ENCODE measurements around the gene VAMP2. TPM values are rescaled to one million over a fixed set of nuclear protein-coding genes. Genes with fewer than 3 reads are reported as not detected.

The VAMP2 gene
- total and polyA plus RNA-seq, 4 donors: 33.9 to 76.2 (median 45.8) TPM

DNA sequence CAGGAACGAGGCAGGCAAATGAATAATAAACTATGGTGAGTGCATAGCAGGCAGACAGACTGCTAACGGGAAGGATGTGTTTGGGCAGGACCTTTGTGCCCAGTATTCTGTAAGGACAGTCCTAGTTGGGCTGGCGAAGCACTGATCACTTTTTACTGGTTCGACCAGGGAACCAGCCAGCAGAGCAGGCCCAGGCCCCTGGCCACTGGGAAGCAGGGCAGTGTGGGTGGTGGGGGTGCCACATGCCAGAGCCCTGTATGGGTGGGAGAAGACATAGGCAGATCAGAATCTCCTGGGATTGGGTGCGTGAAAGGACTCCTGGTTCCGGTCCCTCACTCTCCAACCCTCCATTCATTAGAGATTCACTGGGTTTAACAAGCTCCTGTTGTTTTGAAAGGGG is 4.0 kb upstream of the VAMP2 start:
- H3K27ac ChIP-seq (ENCODE audit: low read depth in 1 of 2, low read length in 1 of 2): no peak overlapping the region
- no peaks in the 10 kb centered on the region for H3K9me3 ChIP-seq (ENCODE audit: control insufficient read depth in 4 of 4, insufficient read depth in 3 of 4, low read length in 3 of 4)
- no peak overlapping the region for H3K4me3 ChIP-seq
- H3K36me3 ChIP-seq (ENCODE audit: control insufficient read depth in 4 of 4, insufficient read depth in 4 of 4, low read length in 4 of 4): peaks cover 0 to 8% (median 0%) of the 10 kb centered on the region in 4 donors
- ATAC-seq (ENCODE audit: insufficient read depth, low FRiP score): no peak
- no peak overlapping the region for H3K9ac ChIP-seq (ENCODE audit: insufficient read depth in 1 of 2, low read length in 2 of 2)
- no peak for TF ChIP-seq CTCF (IDR thresholded peaks at IDR 0.05; ENCODE audit: control extremely low read depth, extremely low read depth)
- peaks cover 10 to 27% (median 13%) of the 10 kb centered on the region in 5 donors for H3K4me1 ChIP-seq (ENCODE audit: control insufficient read depth in 5 of 5, insufficient read depth in 5 of 5, low read length in 5 of 5)
- DNase-seq: no peak
- WGBS, 2 donors: 89 to 98% methylated on average over 6 of the region's 6 CpGs
- H3K27me3 ChIP-seq (ENCODE audit: control insufficient read depth in 3 of 3, insufficient read depth in 3 of 3, low read length in 2 of 3): no peaks in the 10 kb centered on the region

- no peak for ATAC-seq (ENCODE audit: insufficient read depth, low FRiP score)
- WGBS, 2 donors: 73 to 83% methylated on average over 6 of the region's 6 CpGs
Measured at GRCh38 chr17:8164815-8165131, 2.0 kb upstream of the VAMP2 start.

GRCh38 chr17:8163978-8164814 is 1.4 kb upstream of the VAMP2 start:
- Histone ChIP-seq H3K27me3 (ENCODE audit: control insufficient read depth in 3 of 3, insufficient read depth in 3 of 3, low read length in 2 of 3) (no peaks in the 10 kb centered on the region), H3K4me1 (ENCODE audit: control insufficient read depth in 5 of 5, insufficient read depth in 5 of 5, low read length in 5 of 5) (peaks cover 10 to 38% (median 21%) of the 10 kb centered on the region in 5 donors), H3K9ac (ENCODE audit: insufficient read depth in 1 of 2, low read length in 2 of 2) (peak overlapping the region; percentile 25 to 39), H3K36me3 (ENCODE audit: control insufficient read depth in 4 of 4, insufficient read depth in 4 of 4, low read length in 4 of 4) (peaks cover 3 to 22% (median 12%) of the 10 kb centered on the region in 4 donors), H3K27ac (ENCODE audit: low read depth in 1 of 2, low read length in 1 of 2) (peak overlapping the region; percentile 91 to 93), H3K4me3 (no peak overlapping the region), H3K9me3 (ENCODE audit: control insufficient read depth in 4 of 4, insufficient read depth in 3 of 4, low read length in 3 of 4) (no peaks in the 10 kb centered on the region)
- ATAC-seq (ENCODE audit: insufficient read depth, low FRiP score) (peak; percentile 7), DNase-seq (peak; percentile 80 to 89 (median 81))
- no peak for TF ChIP-seq CTCF (IDR thresholded peaks at IDR 0.05; ENCODE audit: control extremely low read depth, extremely low read depth)
- 24 to 32% methylated on average over 13 of the region's 13 CpGs for WGBS, 2 donors

More at GRCh38 chr17:8164815-8165131, 2.0 kb upstream of the VAMP2 start:
- H3K4me3 ChIP-seq: no peak overlapping the region
- H3K36me3 ChIP-seq (ENCODE audit: control insufficient read depth in 4 of 4, insufficient read depth in 4 of 4, low read length in 4 of 4): peaks cover 3 to 17% (median 8%) of the 10 kb centered on the region in 4 donors
- H3K9ac ChIP-seq (ENCODE audit: insufficient read depth in 1 of 2, low read length in 2 of 2): peak overlapping the region in 1 of 2 donors; percentile 6
- DNase-seq: no peak
- H3K27me3 ChIP-seq (ENCODE audit: control insufficient read depth in 3 of 3, insufficient read depth in 3 of 3, low read length in 2 of 3): no peaks in the 10 kb centered on the region
- peaks cover 10 to 38% (median 21%) of the 10 kb centered on the region in 5 donors for H3K4me1 ChIP-seq (ENCODE audit: control insufficient read depth in 5 of 5, insufficient read depth in 5 of 5, low read length in 5 of 5)
- no peaks in the 10 kb centered on the region for H3K9me3 ChIP-seq (ENCODE audit: control insufficient read depth in 4 of 4, insufficient read depth in 3 of 4, low read length in 3 of 4)
- TF ChIP-seq CTCF (IDR thresholded peaks at IDR 0.05; ENCODE audit: control extremely low read depth, extremely low read depth): no peak
- peak overlapping the region; percentile 91 to 93 for H3K27ac ChIP-seq (ENCODE audit: low read depth in 1 of 2, low read length in 1 of 2)
